Caki2 (cell line): ENCODE data around the gene SCN3B. TPM values are rescaled to one million over a fixed set of nuclear protein-coding genes. Genes with fewer than 3 reads are reported as not detected.
"Not testable (repeated sequence)": the region's sequence is repeated elsewhere in the genome, so short reads cannot be mapped to it uniquely, and the experiment has no call there.

Experiments
- DNase-seq: peaks from one replicate; pipeline ENCODE4 v3.0.0-alpha.2; 2015; ENCODE audit warnings: low read depth
- in situ Hi-C: cut with HindIII; loops from 2 replicates; pipeline ENCODE4 v1.10.0; 2016; ENCODE audit warnings: low sequenced_read_pairs, low pct_unique_long_range_greater_than_20kb, mixed read lengths
- total RNA-seq: library from RNA; depleted of rRNA; stranded (reverse); fragments of >200 nt; shearing (Covaris generic); gene quantifications from 2 replicates; pipeline ENCODE4 v1.2.3, GENCODE V29; 2014; ENCODE audit warnings: low replicate concordance

SCN3B gene
- total RNA-seq, 1 experiment from 2014 or later, result not detected

- DNase-seq, result no peak
- in situ Hi-C loops, result no loop called here
These were observed 15.7 kb upstream of the SCN3B start for GRCh38 chr11:123670081-123670480.

- no peak for DNase-seq
- in situ Hi-C loops, result no loop called here
These were observed 10.9 kb upstream of the SCN3B start for GRCh38 chr11:123665306-123665705.

- DNase-seq, in situ Hi-C loops: not testable (repeated sequence)
These were observed 5.5 kb upstream of the SCN3B start for GRCh38 chr11:123659965-123660364.

GRCh38 chr11:123659311-123659710 is 4.9 kb upstream of the SCN3B start:
- in situ Hi-C loops, result no loop called here
- no peak for DNase-seq

GRCh38 chr11:123653827-123654565 is 428 bp downstream of the SCN3B start:
- in situ Hi-C loops, result no loop called here
- DNase-seq, result peak; percentile 50

- in situ Hi-C loops, result no loop called here
- DNase-seq, result no peak
These were observed 969 bp downstream of the SCN3B start for GRCh38 chr11:123653483-123653826.

- DNase-seq, result no peak
- in situ Hi-C loops, result no loop called here
These were observed 1.8 kb downstream of the SCN3B start for GRCh38 chr11:123652599-123652998.

- in situ Hi-C loops, result no loop called here
- no peak for DNase-seq
These were observed 3.5 kb downstream of the SCN3B start for GRCh38 chr11:123650901-123651300.

- in situ Hi-C loops, result no loop called here
These were observed 9.0 kb downstream of the SCN3B start for GRCh38 chr11:123645286-123645975.

GRCh38 chr11:123642435-123642834 is 12.0 kb downstream of the SCN3B start:
- in situ Hi-C loops, result no loop called here
- no peak for DNase-seq

More at GRCh38 chr11:123645286-123645975, 9.0 kb downstream of the SCN3B start:
- no peak for DNase-seq

GRCh38 chr11:123641495-123641840 is 13.0 kb downstream of the SCN3B start:
- in situ Hi-C loops, result no loop called here

GRCh38 chr11:123640677-123641494 is 13.5 kb downstream of the SCN3B start:
- peak; percentile 10 for DNase-seq
- in situ Hi-C loops, result no loop called here

More at GRCh38 chr11:123641495-123641840, 13.0 kb downstream of the SCN3B start:
- no peak for DNase-seq

GRCh38 chr11:123640029-123640428 is 14.4 kb downstream of the SCN3B start:
- in situ Hi-C loops, result no loop called here
- DNase-seq, result no peak

- in situ Hi-C loops, result no loop called here
- no peak for DNase-seq
These were observed 24.3 kb downstream of the SCN3B start for GRCh38 chr11:123630126-123630608.

- in situ Hi-C loops, result no loop called here
- no peak for DNase-seq
These were observed 25.3 kb downstream of the SCN3B start for GRCh38 chr11:123628936-123629683.

- no peak for DNase-seq
- in situ Hi-C loops, result no loop called here
These were observed 29.4 kb downstream of the SCN3B start for GRCh38 chr11:123624974-123625373.

GRCh38 chr11:123622576-123622975 is 31.8 kb downstream of the SCN3B start:
- in situ Hi-C loops, result no loop called here
- no peak for DNase-seq

- in situ Hi-C loops, result no loop called here
- no peak for DNase-seq
These were observed 37.8 kb downstream of the SCN3B start for GRCh38 chr11:123616505-123617198.
